ENCODE measurements around the gene RNF214. TPM values are rescaled to one million over a fixed set of nuclear protein-coding genes. Genes with fewer than 3 reads are reported as not detected.

RNF214 gene
- total and polyA plus RNA-seq, 2 of the 4 experiments (the other 2 are of a cell fraction), result 7.9 to 14.8 TPM

- ChIA-PET CTCF (interaction anchor here (0.6 kb wide), 1 partner anchor 296 kb away, joined by 8 read pairs; no protein-coding TSS in a partner anchor), POLR2A (ENCODE audit: unreplicated experiment) (interaction anchor here (0.6 to 1.4 kb wide), 2 partner anchors 7 to 101 kb away, joined by 3 to 6 read pairs; no protein-coding TSS in a partner anchor)
- Histone ChIP-seq H3K9me1 (ENCODE audit: insufficient read depth, low read length) (peaks cover 9% of the 10 kb centered on the region), H4K20me1 (ENCODE audit: insufficient read depth, low read length) (no peaks in the 10 kb centered on the region; the same call in 1 of the 2 replicates), H4K8ac (ENCODE audit: low read depth in 2 of 2, low read length in 2 of 2) (no peak overlapping the region), H3K4me2 (ENCODE audit: low read depth, low read length) (no peak overlapping the region), H2BK15ac (ENCODE audit: low read depth, low read length) (no peak overlapping the region), H3K9ac (ENCODE audit: low read depth, low read length) (no peak overlapping the region), H3K9me3 (ENCODE audit: control insufficient read depth, insufficient read depth, low read length) (no peaks in the 10 kb centered on the region), H3K18ac (ENCODE audit: low read depth, low read length) (no peak overlapping the region), H3K27me3 (ENCODE audit: control insufficient read depth, insufficient read depth, low read length) (no peaks in the 10 kb centered on the region), H2BK5ac (ENCODE audit: low read depth, low read length, poor library complexity, severe bottlenecking) (no peak overlapping the region), H3K4me3 (ENCODE audit: insufficient read depth, low read depth, low read length) (no peak overlapping the region), H2AK9ac (replicated peaks; ENCODE audit: low read depth, low read length, poor library complexity) (no peak overlapping the region), H3K27ac (ENCODE audit: insufficient read depth, low read length) (no peak overlapping the region), H2AFZ (replicated peaks; ENCODE audit: low read length, poor library complexity) (no peak overlapping the region), H2BK120ac (ENCODE audit: low read depth, low read length) (no peak overlapping the region), H3K14ac (replicated peaks; ENCODE audit: low read depth, low read length) (no peak overlapping the region), H3K23ac (ENCODE audit: low read depth, low read length) (no peak overlapping the region), H4K91ac (ENCODE audit: insufficient read depth, low read depth, low read length) (no peak overlapping the region), H3K4me1 (ENCODE audit: control insufficient read depth, insufficient read depth, low read length) (peaks cover 13% of the 10 kb centered on the region), H3K79me1 (ENCODE audit: low read depth in 1 of 2, low read length in 2 of 2) (peaks cover 10 to 49% of the 10 kb centered on the region in 2 experiments), H3K56ac (ENCODE audit: extremely low read depth, insufficient read depth, low read length) (no peak overlapping the region), H3K4ac (ENCODE audit: low read depth, low read length) (no peak overlapping the region), H2AK5ac (ENCODE audit: low read depth, low read length) (no peak overlapping the region), H2BK20ac (ENCODE audit: low read depth, low read length) (no peak overlapping the region), H3K36me3 (ENCODE audit: control insufficient read depth, insufficient read depth, low read length) (peaks cover 51% of the 10 kb centered on the region), H4K5ac (ENCODE audit: low read depth, low read length) (no peak overlapping the region)
- no TSS peak for BruUV-seq (replicated peaks)
- ATAC-seq (ENCODE audit: low read depth), result no peak
- 100% methylated on average over 3 of the region's 9 CpGs; no CpG with 5 or more reads in 1 of the 2 experiments for WGBS, 2 experiments (ENCODE audit: extremely low coverage in 2 of 2, insufficient read length in 1 of 2)
- intact Hi-C loops (cut with micrococcal nuclease) (loop anchor here (1.0 to 10.0 kb wide), 5 partner anchors 27 to 432 kb away; partner anchors contain the start of gene TAGLN), in situ Hi-C loops (cut with MboI; ENCODE audit: low sequenced_read_pairs) (loop anchor here (10.0 kb wide), 1 partner anchor 351 kb away; no protein-coding TSS in a partner anchor), dilution Hi-C loops (cut with HindIII; ENCODE audit: low sequenced_read_pairs, unreplicated experiment) (no loop called here)
- TF ChIP-seq MAZ (IDR thresholded peaks at IDR 0.05; ENCODE audit: borderline replicate concordance, low read depth, low read length), result no peak
- TF ChIP-seq USF2 (IDR thresholded peaks at IDR 0.05; ENCODE audit: low read depth, low read length), result no peak
- no peak for TF ChIP-seq RFX5 (IDR thresholded peaks at IDR 0.05; ENCODE audit: low read depth, low read length)
- TF ChIP-seq RAD21 (IDR thresholded peaks at IDR 0.05; ENCODE audit: low read length), result no peak
- no peak for TF ChIP-seq BHLHE40 (IDR thresholded peaks at IDR 0.05; ENCODE audit: low read depth, low read length)
- no peak for DNase-seq
Measured at GRCh38 chr11:117225553-117226170, 6.8 kb upstream of the RNF214 start.
